ENCODE results near the gene RAPGEFL1. TPM values are rescaled to one million over a fixed set of nuclear protein-coding genes. Genes with fewer than 3 reads are reported as not detected.

RAPGEFL1 gene
- total and polyA plus RNA-seq, 2 of the 8 experiments (the other 6 are each of a cell fraction or from before 2014, with no cell fraction given) = 20.0 to 20.2 TPM

DNA sequence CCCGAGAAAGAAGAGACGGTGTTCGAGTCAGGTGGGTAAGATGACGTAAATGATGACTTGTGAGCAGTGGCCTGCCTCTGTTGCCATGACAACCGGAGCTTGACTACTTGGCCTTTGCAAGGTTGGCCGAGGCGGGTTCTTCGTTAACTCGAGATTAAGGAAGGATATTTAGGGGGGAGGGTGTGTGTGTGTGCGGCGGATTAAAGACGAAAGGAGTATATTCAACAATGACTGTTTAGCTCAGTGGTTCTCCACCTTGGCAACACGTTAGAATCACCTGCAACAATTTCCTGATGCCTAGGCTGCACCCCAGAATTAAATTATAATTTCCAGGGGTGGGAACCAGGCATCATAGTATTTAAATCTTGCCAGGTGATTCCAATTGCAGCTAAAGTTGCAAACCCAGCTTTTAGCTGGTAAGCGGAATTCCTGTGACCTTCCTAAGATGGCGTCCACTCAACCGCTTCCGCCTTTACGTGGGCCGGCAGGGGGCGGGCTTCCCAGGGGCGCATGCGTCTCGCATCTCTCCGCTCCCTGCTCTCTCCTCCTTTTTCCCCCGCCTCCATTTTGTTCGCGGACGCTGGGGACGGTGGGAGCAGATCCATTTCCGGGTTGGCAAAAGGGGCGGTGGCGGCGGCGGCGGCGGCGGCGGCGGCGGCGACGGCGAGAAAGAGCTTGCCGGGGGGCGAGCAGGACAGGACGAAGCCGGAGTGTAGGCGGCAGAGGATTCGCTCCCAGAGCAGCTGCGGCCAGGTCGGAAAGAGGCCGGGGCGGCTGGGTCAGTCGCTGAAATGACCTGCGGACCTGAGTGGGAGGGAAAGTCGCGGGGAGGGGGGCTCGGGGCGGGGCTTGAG, 41.7 kb downstream of the RAPGEFL1 start, which contains the start of gene WIPF2 (continued):
- TF ChIP-seq CHD2 (IDR thresholded peaks at IDR 0.05; ENCODE audit: low read length) (no peak), ASH2L (IDR thresholded peaks at IDR 0.05; ENCODE audit: low read length) (peak; percentile 38), SP4 (IDR thresholded peaks at IDR 0.05; ENCODE audit: low read length) (no peak), SP1 (IDR thresholded peaks at IDR 0.05; ENCODE audit: low read depth, low read length) (no peak), EGR1 (IDR thresholded peaks at IDR 0.05; ENCODE audit: borderline replicate concordance, low read depth, low read length) (peak; percentile 43), TAF7 (optimal IDR thresholded peaks at IDR 0.05; ENCODE audit: borderline replicate concordance, low read depth, low read length) (peak; percentile 20), EP300 (IDR thresholded peaks at IDR 0.05; ENCODE audit: borderline replicate concordance in 1 of 2, low read depth in 2 of 2, low read length in 2 of 2) (peak in 1 of 2 experiments; percentile 7; a peak in 2 of 3 replicates), SIX5 (IDR thresholded peaks at IDR 0.05; ENCODE audit: low read depth, low read length) (no peak), CREB1 (IDR thresholded peaks at IDR 0.05) (peak; percentile 87)
- TF ChIP-seq, protein P1, sequence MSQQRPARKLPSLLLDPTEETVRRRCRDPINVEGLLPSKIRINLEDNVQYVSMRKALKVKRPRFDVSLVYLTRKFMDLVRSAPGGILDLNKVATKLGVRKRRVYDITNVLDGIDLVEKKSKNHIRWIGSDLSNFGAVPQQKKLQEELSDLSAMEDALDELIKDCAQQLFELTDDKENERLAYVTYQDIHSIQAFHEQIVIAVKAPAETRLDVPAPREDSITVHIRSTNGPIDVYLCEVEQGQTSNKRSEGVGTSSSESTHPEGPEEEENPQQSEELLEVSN (IDR thresholded peaks at IDR 0.05) = no peak

Data from H1 (cell line).